Measurements from ENCODE around the gene CES3.
"Not testable (repeated sequence)": the region's sequence is repeated elsewhere in the genome, so short reads cannot be mapped to it uniquely, and the experiment has no call there.

The CES3 gene

DNA sequence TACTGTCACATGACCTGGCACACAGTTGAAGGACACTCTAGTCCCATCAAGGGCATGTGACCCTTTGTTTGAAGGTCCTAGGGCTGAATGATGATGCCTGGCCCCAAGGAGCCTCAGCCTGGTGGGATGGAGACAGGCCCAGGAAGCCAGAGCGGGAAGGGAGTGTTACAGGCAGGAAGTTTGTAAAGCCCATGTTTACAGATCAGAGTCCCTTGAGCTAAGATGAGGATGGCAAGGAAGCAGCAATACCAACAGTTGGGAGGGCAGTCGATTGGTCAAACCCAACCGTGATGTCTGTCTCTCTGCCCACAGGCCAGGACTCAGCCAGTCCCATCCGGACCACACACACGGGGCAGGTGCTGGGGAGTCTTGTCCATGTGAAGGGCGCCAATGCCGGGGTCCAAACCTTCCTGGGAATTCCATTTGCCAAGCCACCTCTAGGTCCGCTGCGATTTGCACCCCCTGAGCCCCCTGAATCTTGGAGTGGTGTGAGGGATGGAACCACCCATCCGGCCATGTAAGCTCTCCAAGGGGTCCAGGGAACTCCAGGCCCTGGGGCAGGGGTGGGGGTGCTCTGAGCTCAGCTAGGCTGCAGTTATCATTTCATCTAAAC is 23.2 kb upstream of the CES3 start:
- Histone ChIP-seq H3K4me3 (ENCODE audit: low read length) (no peak overlapping the region), H3K36me3 (ENCODE audit: insufficient read depth, low read length) (peaks cover 47% of the 10 kb centered on the region), H3K9ac (ENCODE audit: low read depth, low read length) (no peak overlapping the region), H3K27me3 (ENCODE audit: control insufficient read depth, insufficient read depth, low read length) (no peaks in the 10 kb centered on the region), H3K4me1 (ENCODE audit: control insufficient read depth, insufficient read depth, low read length) (peaks cover 18% of the 10 kb centered on the region), H3K9me3 (replicated peaks; ENCODE audit: low read length) (no peaks in the 10 kb centered on the region), H3K4me2 (ENCODE audit: low read length) (no peak overlapping the region)

DNA sequence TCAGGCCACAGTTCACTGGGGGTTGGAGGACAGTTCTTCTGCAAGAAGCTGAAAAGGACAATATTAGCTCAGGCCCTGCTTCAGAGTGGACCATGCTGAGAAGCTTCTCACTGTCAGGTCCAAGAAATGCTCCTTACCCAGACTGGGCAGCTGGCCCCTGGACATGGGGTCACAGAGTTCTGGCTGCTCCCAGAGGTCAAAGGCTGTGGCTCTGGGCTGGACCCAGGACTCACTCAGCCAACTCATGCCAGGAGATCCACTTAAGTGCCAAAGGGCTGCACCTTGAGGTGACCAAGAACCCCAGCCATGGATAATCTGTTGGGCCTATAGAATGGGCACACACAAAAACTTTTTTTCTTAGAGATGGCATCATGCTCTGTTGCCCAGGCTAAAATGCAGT is 21.7 kb upstream of the CES3 start:
- Histone ChIP-seq H3K9me3 (replicated peaks; ENCODE audit: low read length) (no peaks in the 10 kb centered on the region), H3K9ac (ENCODE audit: low read depth, low read length) (no peak overlapping the region), H3K4me3 (ENCODE audit: low read length) (no peak overlapping the region), H3K4me1 (ENCODE audit: control insufficient read depth, insufficient read depth, low read length) (peaks cover 10% of the 10 kb centered on the region), H3K4me2 (ENCODE audit: low read length) (no peak overlapping the region), H3K27me3 (ENCODE audit: control insufficient read depth, insufficient read depth, low read length) (no peaks in the 10 kb centered on the region), H3K36me3 (ENCODE audit: insufficient read depth, low read length) (peaks cover 60% of the 10 kb centered on the region)

DNA sequence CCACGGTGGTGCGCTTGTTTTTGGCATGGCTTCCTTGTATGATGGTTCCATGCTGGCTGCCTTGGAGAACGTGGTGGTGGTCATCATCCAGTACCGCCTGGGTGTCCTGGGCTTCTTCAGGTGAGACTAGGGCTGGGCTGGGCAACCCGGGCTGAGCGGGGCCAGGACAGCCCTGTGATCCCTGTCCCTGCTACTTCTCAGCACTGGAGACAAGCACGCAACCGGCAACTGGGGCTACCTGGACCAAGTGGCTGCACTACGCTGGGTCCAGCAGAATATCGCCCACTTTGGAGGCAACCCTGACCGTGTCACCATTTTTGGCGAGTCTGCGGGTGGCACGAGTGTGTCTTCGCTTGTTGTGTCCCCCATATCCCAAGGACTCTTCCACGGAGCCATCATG is 20.8 kb upstream of the CES3 start:
- Histone ChIP-seq H3K4me1 (ENCODE audit: control insufficient read depth, insufficient read depth, low read length) (peaks cover 10% of the 10 kb centered on the region), H3K36me3 (ENCODE audit: insufficient read depth, low read length) (peaks cover 60% of the 10 kb centered on the region), H3K9ac (ENCODE audit: low read depth, low read length) (no peak overlapping the region), H3K4me2 (ENCODE audit: low read length) (no peak overlapping the region), H3K27me3 (ENCODE audit: control insufficient read depth, insufficient read depth, low read length) (no peaks in the 10 kb centered on the region), H3K9me3 (replicated peaks; ENCODE audit: low read length) (no peaks in the 10 kb centered on the region), H3K4me3 (ENCODE audit: low read length) (no peak overlapping the region)

DNA sequence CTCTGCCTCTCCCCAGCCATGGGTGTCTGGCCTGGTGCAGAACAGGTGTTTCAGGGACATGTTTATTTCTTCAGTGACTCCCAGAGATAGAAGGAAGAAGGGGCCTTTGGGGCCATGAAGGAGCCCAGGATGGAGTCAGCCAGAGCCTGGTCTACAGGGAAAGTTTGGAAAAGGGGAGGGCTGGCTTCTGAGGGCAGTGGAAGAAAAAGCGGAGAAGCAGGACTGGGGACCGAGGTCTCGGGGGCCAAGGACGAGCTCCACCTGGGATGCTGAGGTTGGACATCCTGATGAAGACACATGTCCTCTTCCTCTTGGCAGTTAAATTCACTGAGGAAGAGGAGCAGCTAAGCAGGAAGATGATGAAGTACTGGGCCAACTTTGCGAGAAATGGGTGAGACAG is 18.1 kb upstream of the CES3 start:
- H3K4me1 ChIP-seq (ENCODE audit: control insufficient read depth, insufficient read depth, low read length) = no peaks in the 10 kb centered on the region
- H3K4me3 ChIP-seq (ENCODE audit: low read length) = no peak overlapping the region
- no peak overlapping the region for H3K4me2 ChIP-seq (ENCODE audit: low read length)
- peaks cover 49% of the 10 kb centered on the region for H3K36me3 ChIP-seq (ENCODE audit: insufficient read depth, low read length)
- no peak overlapping the region for H3K9ac ChIP-seq (ENCODE audit: low read depth, low read length)
- H3K9me3 ChIP-seq (replicated peaks; ENCODE audit: low read length) = no peaks in the 10 kb centered on the region
- H3K27me3 ChIP-seq (ENCODE audit: control insufficient read depth, insufficient read depth, low read length) = no peaks in the 10 kb centered on the region

DNA sequence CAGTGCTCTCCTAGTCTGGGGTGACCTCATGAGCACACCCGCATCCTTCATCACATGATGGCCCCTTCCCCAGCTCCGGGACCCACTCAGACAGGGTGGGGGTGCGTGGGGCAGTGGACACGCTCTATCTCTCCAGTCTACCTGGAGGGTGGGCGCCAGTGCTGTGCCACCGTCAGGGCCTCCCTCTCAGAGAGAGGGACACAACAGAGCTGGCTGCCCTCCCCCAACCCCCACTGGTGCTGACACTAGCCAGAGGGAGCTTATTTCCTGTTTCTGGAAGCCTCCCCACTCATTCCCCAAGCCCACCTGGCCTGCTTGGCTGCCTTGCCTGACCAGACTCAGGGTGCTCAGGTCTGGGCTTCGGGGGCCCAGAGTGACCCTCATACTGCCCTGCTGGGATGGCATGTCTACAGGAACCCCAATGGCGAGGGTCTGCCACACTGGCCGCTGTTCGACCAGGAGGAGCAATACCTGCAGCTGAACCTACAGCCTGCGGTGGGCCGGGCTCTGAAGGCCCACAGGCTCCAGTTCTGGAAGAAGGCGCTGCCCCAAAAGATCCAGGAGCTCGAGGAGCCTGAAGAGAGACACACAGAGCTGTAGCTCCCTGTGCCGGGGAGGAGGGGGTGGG is 17.5 kb upstream of the CES3 start:
- Histone ChIP-seq H3K9ac (ENCODE audit: low read depth, low read length) (no peak overlapping the region), H3K9me3 (replicated peaks; ENCODE audit: low read length) (no peaks in the 10 kb centered on the region), H3K36me3 (ENCODE audit: insufficient read depth, low read length) (peaks cover 48% of the 10 kb centered on the region), H3K4me3 (ENCODE audit: low read length) (no peak overlapping the region), H3K4me2 (ENCODE audit: low read length) (no peak overlapping the region), H3K4me1 (ENCODE audit: control insufficient read depth, insufficient read depth, low read length) (peaks cover 5% of the 10 kb centered on the region), H3K27me3 (ENCODE audit: control insufficient read depth, insufficient read depth, low read length) (peaks cover 4% of the 10 kb centered on the region)

DNA sequence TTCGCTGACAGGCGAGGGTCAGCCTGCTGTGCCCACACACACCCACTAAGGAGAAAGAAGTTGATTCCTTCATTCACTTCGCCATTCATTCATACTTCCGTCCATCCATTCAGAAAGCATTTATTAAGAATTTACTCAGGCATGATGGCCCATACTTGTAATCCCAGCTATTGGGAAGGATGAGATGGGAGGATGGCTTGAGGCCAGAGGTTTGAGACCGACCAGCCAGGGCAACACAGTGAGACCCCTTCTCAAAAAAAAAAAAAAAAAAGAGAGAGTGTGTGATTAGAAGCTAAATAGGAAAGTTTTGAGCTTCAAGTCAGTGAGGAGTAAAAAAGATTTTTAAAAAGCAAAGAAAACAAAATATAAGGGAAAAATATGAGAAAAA is 17.0 kb upstream of the CES3 start:
- H3K27me3 ChIP-seq (ENCODE audit: control insufficient read depth, insufficient read depth, low read length) = peaks cover 9% of the 10 kb centered on the region
- no peak overlapping the region for H3K9ac ChIP-seq (ENCODE audit: low read depth, low read length)
- no peaks in the 10 kb centered on the region for H3K9me3 ChIP-seq (replicated peaks; ENCODE audit: low read length)
- H3K4me2 ChIP-seq (ENCODE audit: low read length) = no peak overlapping the region
- H3K4me3 ChIP-seq (ENCODE audit: low read length) = no peak overlapping the region
- peaks cover 10% of the 10 kb centered on the region for H3K4me1 ChIP-seq (ENCODE audit: control insufficient read depth, insufficient read depth, low read length)
- H3K36me3 ChIP-seq (ENCODE audit: insufficient read depth, low read length) = peaks cover 45% of the 10 kb centered on the region

DNA sequence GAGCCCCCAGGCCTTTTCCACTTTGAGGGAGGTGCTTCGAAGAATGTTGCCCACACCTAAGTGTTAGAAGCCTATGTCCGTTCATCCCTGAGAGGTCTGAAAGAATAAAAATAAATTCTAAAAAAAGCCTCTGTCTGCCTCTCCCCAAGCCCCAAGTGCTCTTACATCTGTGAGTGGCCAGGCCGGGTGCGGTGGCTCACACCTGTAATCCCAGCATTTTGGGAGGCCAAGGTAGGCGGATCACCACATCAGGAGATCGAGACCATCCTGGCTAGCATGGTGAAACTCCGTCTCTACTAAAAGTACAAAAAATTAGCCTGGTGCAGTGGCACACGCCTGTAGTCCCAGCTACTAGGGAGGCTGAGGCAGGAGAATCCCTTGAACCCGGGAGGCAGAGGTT is 16.1 kb upstream of the CES3 start:
- not testable (repeated sequence) for H3K9ac ChIP-seq (ENCODE audit: low read depth, low read length); H3K4me1 ChIP-seq (ENCODE audit: control insufficient read depth, insufficient read depth, low read length); H3K4me2 ChIP-seq (ENCODE audit: low read length); H3K4me3 ChIP-seq (ENCODE audit: low read length); H3K9me3 ChIP-seq (replicated peaks; ENCODE audit: low read length)
- Histone ChIP-seq H3K36me3 (ENCODE audit: insufficient read depth, low read length) (peaks cover 42% of the 10 kb centered on the region), H3K27me3 (ENCODE audit: control insufficient read depth, insufficient read depth, low read length) (peaks cover 16% of the 10 kb centered on the region)

DNA sequence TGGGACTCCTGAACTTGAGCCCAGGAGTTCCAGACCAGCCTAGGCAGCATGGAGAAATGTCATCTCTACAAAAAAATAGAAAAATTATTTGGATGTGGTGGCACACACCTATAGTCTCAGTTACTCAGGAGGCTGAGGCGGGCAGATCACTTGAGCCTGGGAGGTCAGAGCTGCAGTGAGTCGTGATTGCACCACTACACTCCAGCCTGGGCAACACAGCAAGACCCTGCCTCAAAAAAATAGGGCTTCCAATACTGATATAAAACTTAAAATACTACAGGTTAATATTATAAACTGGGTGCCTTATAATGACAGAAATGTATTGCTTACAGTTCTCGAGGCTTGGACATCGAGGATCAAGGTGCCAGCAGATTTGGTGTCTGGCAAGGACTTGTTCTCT is 15.1 kb upstream of the CES3 start:
- Histone ChIP-seq H3K4me2 (ENCODE audit: low read length) (no peak overlapping the region), H3K4me1 (ENCODE audit: control insufficient read depth, insufficient read depth, low read length) (peaks cover 10% of the 10 kb centered on the region), H3K9ac (ENCODE audit: low read depth, low read length) (no peak overlapping the region), H3K4me3 (ENCODE audit: low read length) (no peak overlapping the region), H3K9me3 (replicated peaks; ENCODE audit: low read length) (no peaks in the 10 kb centered on the region), H3K27me3 (ENCODE audit: control insufficient read depth, insufficient read depth, low read length) (peaks cover 20% of the 10 kb centered on the region), H3K36me3 (ENCODE audit: insufficient read depth, low read length) (peaks cover 32% of the 10 kb centered on the region)

DNA sequence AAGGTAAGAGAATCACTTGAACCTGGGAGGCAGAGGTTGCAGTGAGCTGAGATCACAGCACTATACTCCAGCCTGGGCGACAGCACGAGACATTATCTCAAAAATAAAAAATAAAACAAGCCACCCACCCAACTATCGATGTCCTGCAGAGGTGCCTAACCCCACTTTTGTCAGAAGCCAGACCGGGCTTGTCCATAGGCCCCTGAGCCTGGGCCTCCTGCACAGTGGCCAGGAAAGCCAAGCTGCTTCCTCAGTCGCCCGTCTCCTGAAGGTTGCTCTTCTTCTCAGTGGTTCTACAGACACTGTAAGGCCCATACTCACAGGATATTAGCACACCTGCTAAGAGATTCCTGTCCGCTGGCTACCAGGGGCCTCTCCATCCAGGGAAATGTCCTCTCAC is 14.5 kb upstream of the CES3 start:
- Histone ChIP-seq H3K4me1 (ENCODE audit: control insufficient read depth, insufficient read depth, low read length) (peaks cover 10% of the 10 kb centered on the region), H3K9ac (ENCODE audit: low read depth, low read length) (no peak overlapping the region), H3K9me3 (replicated peaks; ENCODE audit: low read length) (peaks cover 3% of the 10 kb centered on the region), H3K4me3 (ENCODE audit: low read length) (no peak overlapping the region), H3K27me3 (ENCODE audit: control insufficient read depth, insufficient read depth, low read length) (peaks cover 20% of the 10 kb centered on the region), H3K36me3 (ENCODE audit: insufficient read depth, low read length) (peaks cover 26% of the 10 kb centered on the region), H3K4me2 (ENCODE audit: low read length) (no peak overlapping the region)

DNA sequence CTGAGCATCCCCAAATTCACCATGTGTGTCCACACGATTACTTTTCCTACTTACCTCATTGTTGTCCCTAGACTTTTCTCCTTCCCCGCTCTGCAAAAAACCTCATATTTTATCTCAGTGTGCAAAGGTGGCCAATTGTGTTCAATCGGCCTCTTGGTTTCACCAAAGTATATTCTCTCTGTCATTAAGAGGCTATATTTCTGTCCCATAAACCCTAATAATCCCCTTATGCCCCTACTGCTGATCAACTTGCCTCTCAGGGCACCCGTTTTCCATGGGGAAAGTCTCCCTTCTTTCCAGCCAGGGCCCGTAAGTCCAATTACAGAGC is 14.1 kb upstream of the CES3 start:
- Histone ChIP-seq H3K9me3 (replicated peaks; ENCODE audit: low read length) (peaks cover 3% of the 10 kb centered on the region), H3K27me3 (ENCODE audit: control insufficient read depth, insufficient read depth, low read length) (peaks cover 20% of the 10 kb centered on the region)

DNA sequence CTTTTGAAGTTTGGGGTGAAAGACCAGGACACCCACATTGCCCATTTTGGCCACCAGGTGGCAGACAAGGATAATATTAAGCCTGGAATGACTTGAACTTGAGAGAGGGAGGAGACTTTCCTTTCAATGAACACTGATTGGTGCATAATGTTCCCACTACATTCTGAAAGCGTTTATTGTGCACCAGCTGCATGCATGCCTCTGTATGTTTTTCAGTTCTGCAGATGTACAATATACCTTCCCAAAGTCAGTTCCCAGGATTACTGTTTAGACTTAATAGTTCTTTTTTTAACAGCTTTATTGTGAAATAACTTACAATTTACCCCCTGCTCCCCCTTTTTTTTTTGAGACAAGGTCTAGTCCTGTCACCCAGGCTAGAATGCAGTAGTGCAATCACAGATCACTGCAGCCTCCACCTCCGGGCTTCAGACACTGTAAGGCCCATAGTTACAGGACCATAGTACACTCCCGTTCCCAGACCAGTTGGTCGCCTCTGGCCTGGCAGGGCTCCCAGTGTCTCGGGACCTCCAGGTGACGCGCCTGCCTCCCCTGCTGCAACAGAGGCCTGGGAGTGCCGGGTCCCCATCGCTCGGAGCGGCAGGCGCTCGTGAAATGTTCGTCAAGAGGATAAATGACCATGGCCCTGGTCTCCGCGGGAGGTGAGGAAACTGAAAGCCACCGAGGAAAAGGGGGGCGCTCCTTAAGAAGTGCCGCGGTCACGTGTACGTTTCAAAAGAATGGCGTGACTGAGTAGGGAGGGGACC is 13.6 kb upstream of the CES3 start:
- H3K36me3 ChIP-seq (ENCODE audit: insufficient read depth, low read length) = peaks cover 17% of the 10 kb centered on the region
- H3K4me2 ChIP-seq (ENCODE audit: low read length) = peak overlapping the region; percentile 99
- peaks cover 3% of the 10 kb centered on the region for H3K9me3 ChIP-seq (replicated peaks; ENCODE audit: low read length)
- H3K4me1 ChIP-seq (ENCODE audit: control insufficient read depth, insufficient read depth, low read length) = peaks cover 10% of the 10 kb centered on the region
- H3K9ac ChIP-seq (ENCODE audit: low read depth, low read length) = peak overlapping the region; percentile 16
- peaks cover 20% of the 10 kb centered on the region for H3K27me3 ChIP-seq (ENCODE audit: control insufficient read depth, insufficient read depth, low read length)
- H3K4me3 ChIP-seq (ENCODE audit: low read length) = peak overlapping the region; percentile 67

More for the DNA sequence above, 14.1 kb upstream of the CES3 start:
- H3K9ac ChIP-seq (ENCODE audit: low read depth, low read length) = no peak overlapping the region
- H3K4me2 ChIP-seq (ENCODE audit: low read length) = no peak overlapping the region
- no peak overlapping the region for H3K4me3 ChIP-seq (ENCODE audit: low read length)
- H3K4me1 ChIP-seq (ENCODE audit: control insufficient read depth, insufficient read depth, low read length) = peaks cover 10% of the 10 kb centered on the region
- peaks cover 22% of the 10 kb centered on the region for H3K36me3 ChIP-seq (ENCODE audit: insufficient read depth, low read length)
